K562 (cell line): ENCODE measurements around the gene TP73. TPM values are rescaled to one million over a fixed set of nuclear protein-coding genes. Genes with fewer than 3 reads are reported as not detected.

ENCODE experiments used
- GMEB1 ChIP-seq: fragments of 250-450 bp; sonication (Bioruptor Pico); IDR thresholded peaks from 2 replicates; pipeline ENCODE4 v1.4.0; 2020; ENCODE audit warnings: mild to moderate bottlenecking
- PTRF ChIP-seq: fragments of 450-650 bp; IDR thresholded peaks from 2 replicates; pipeline ENCODE4 v1.6.1; 2016; ENCODE audit warnings: mild to moderate bottlenecking, missing genetic modification characterization, missing compliant biosample characterization
- RBM25 ChIP-seq: fragments of 200-400 bp; formaldehyde crosslinking; IDR thresholded peaks from 2 replicates; pipeline ENCODE4 v1.6.1; 2018; ENCODE audit warnings: low read length, low read depth, moderate library complexity; ENCODE audit not compliant: severe bottlenecking
- RREB1 ChIP-seq: fragments of 250-450 bp; sonication (Bioruptor Pico); IDR thresholded peaks from 2 replicates; pipeline ENCODE4 v1.4.0; 2020
- TAF15 ChIP-seq: fragments of 200-400 bp; formaldehyde crosslinking; IDR thresholded peaks from 2 replicates; pipeline ENCODE4 v1.6.1; 2017; ENCODE audit warnings: mild to moderate bottlenecking, low read depth, low read length, moderate library complexity
- TFAP4 ChIP-seq: sonication (generic); formaldehyde crosslinking; IDR thresholded peaks from 2 replicates; pipeline ENCODE4 v1.8.0; 2022; ENCODE audit warnings: missing genetic modification reagents, mild to moderate bottlenecking, moderate library complexity, borderline replicate concordance
- ZC3H8 ChIP-seq: fragments of 450-650 bp; IDR thresholded peaks from 2 replicates; pipeline ENCODE4 v1.6.1; 2017
- ZFP30 ChIP-seq: fragments of 250-450 bp; sonication (Bioruptor Pico); IDR thresholded peaks from 2 replicates; pipeline ENCODE4 v1.8.0; 2022; ENCODE audit warnings: moderate library complexity, mild to moderate bottlenecking, inconsistent platforms, borderline replicate concordance
- ZNF407 ChIP-seq: fragments of 450-650 bp; IDR thresholded peaks from 2 replicates; pipeline ENCODE4 v1.6.1; 2016; ENCODE audit warnings: low read depth
- ZNF707 ChIP-seq: fragments of 250-450 bp; sonication (Bioruptor Pico); conservative IDR thresholded peaks from 2 replicates; pipeline ENCODE4 v1.8.0; 2022; ENCODE audit warnings: inconsistent platforms, mild to moderate bottlenecking, moderate library complexity
- polyA plus RNA-seq, 8 experiments: library from polyadenylated mRNA; depleted of rRNA in 4 of 8; stranded (reverse) in 5 of 8; unstranded in 3 of 8; fragments of >200 nt; fragmentation: Nextera tagmentation in 2 of 8; fragmentation: Illumina TruSeq in 1 of 8; extraction: Ambion mirVana in 2 of 8; extraction: Trizol in 1 of 8; gene quantifications; 2 replicates each; pipeline versions ENCODE4 v1.2.1 to v1.2.3, GENCODE V29; 2011 to 2014; ENCODE audit warnings: inconsistent platforms in 1 of 8, missing spikeins in 1 of 8
- total RNA-seq, 7 experiments: library from RNA; depleted of rRNA in 6 of 7; stranded (reverse); fragments of >200 nt in 6 of 7; fragmentation: Illumina TruSeq in 2 of 7; extraction: Trizol in 2 of 7; gene quantifications; 2 replicates each; pipeline versions ENCODE4 v1.2.1 to v1.2.3, GENCODE V29; 2011 to 2021; ENCODE audit warnings: low replicate concordance in 1 of 7

Gene TP73
- total and polyA plus RNA-seq, 9 of the 15 experiments (the other 6 are each of a cell fraction or from before 2014, with no cell fraction given), result 0.07 to 1.6 (median 0.40) TPM; not detected in 2

GRCh38 chr1:3625151-3625907 is 27.0 kb upstream of the TP73 start (continued):
- no peak for TF ChIP-seq ZNF407
- TF ChIP-seq RREB1 (CRISPR knock-in tag), result no peak
- peak; percentile 52; the same call in 1 of the 2 replicates for TF ChIP-seq TFAP4 (CRISPR knock-in tag)
- TF ChIP-seq GMEB1 (CRISPR knock-in tag), result 0 out of 2 replicates have a peak, but pooled peaks have one; percentile 2
- TF ChIP-seq TAF15, result no peak
- no peak for TF ChIP-seq RBM25
- TF ChIP-seq ZNF707 (CRISPR knock-in tag), result no peak
- TF ChIP-seq ZC3H8, result no peak
- no peak for TF ChIP-seq ZFP30
- TF ChIP-seq PTRF (tag), result no peak
